HTR-8/SVneo (cell line): ENCODE measurements around the gene LACC1.

Experiments
- DNase-seq: peaks from one replicate; pipeline ENCODE4 v3.0.0; 2011; ENCODE audit warnings: low spot score, mixed read lengths; ENCODE audit not compliant: insufficient read length
- FAIRE-seq: peaks from 2 replicates; lab custom pipeline; 2011; peaks lifted over from hg19 to GRCh38; lab: Jason Lieb, UNC

Gene LACC1

DNA sequence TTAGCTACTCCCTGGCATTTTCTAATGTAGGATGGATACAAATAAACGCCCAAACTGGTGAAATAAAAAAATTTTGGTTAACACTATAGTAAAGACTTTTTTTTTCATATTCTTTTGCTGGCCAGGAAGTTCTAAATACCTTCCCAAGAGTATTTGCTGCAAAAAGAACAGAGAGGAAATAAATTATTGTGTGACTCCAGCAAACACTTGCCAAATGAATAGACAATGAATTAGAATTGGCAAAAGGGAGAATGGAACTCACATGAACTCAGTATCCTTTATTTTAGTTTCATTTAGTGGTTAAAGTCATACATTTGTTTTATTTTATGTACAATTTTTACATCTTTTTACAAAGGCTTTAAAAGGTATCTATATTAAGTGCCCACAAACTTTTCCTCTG lies 58.1 kb downstream of the LACC1 start:
- DNase-seq (no peak), FAIRE-seq (no peak)

- FAIRE-seq: no peak
- no peak for DNase-seq
Measured at GRCh38 chr13:43938449-43938848, 58.7 kb downstream of the LACC1 start.

- DNase-seq (no peak), FAIRE-seq (no peak)
Measured at GRCh38 chr13:43939086-43939485, 59.4 kb downstream of the LACC1 start.

GRCh38 chr13:43942286-43942685 lies 62.6 kb downstream of the LACC1 start:
- FAIRE-seq: no peak
- no peak for DNase-seq
